NCI-H1417 treated with DMSO at 0.1 percent for 48 hours (cell line): ENCODE results near the gene CA11.
"Not testable (repeated sequence)": the region's sequence is repeated elsewhere in the genome, so short reads cannot be mapped to it uniquely, and the experiment has no call there.

Source experiments
- DNase-seq: peaks from one replicate; lab custom pipeline; 2025; lab: John Stamatoyannopoulos, UW

The CA11 gene

GRCh38 chr19:48669903-48670668 lies 24.1 kb upstream of the CA11 start:
- no peak for DNase-seq

- DNase-seq = no peak
Measured at GRCh38 chr19:48668761-48669160, 22.8 kb upstream of the CA11 start.

- DNase-seq = no peak
Measured at GRCh38 chr19:48668332-48668731, 22.3 kb upstream of the CA11 start.

GRCh38 chr19:48665786-48666185 lies 19.8 kb upstream of the CA11 start:
- no peak for DNase-seq

GRCh38 chr19:48664476-48664875 lies 18.5 kb upstream of the CA11 start:
- no peak for DNase-seq

GRCh38 chr19:48663667-48664066 lies 17.7 kb upstream of the CA11 start:
- DNase-seq = no peak

- DNase-seq = no peak
Measured at GRCh38 chr19:48661711-48662090, 15.7 kb upstream of the CA11 start.

- no peak for DNase-seq
Measured at GRCh38 chr19:48660852-48661710, 15.1 kb upstream of the CA11 start.

- no peak for DNase-seq
Measured at GRCh38 chr19:48659768-48660167, 13.8 kb upstream of the CA11 start.

- DNase-seq = no peak
Measured at GRCh38 chr19:48658483-48658882, 12.5 kb upstream of the CA11 start.

- not testable (repeated sequence) for DNase-seq
Measured at GRCh38 chr19:48657828-48658227, 11.8 kb upstream of the CA11 start.

- DNase-seq = no peak
Measured at GRCh38 chr19:48656840-48657474, 11.0 kb upstream of the CA11 start.

- no peak for DNase-seq
Measured at GRCh38 chr19:48654299-48655059, 8.5 kb upstream of the CA11 start.

- DNase-seq = no peak
Measured at GRCh38 chr19:48651683-48652048, 5.7 kb upstream of the CA11 start.

- no peak for DNase-seq
Measured at GRCh38 chr19:48650974-48651682, 5.1 kb upstream of the CA11 start.

GRCh38 chr19:48648134-48648533 lies 2.1 kb upstream of the CA11 start:
- no peak for DNase-seq

- DNase-seq = no peak
Measured at GRCh38 chr19:48646722-48647216, 782 bp upstream of the CA11 start.

GRCh38 chr19:48645620-48646000 lies 377 bp downstream of the CA11 start:
- no peak for DNase-seq

GRCh38 chr19:48644839-48645619 lies 958 bp downstream of the CA11 start:
- DNase-seq = peak; percentile 26

- no peak for DNase-seq
Measured at GRCh38 chr19:48644355-48644754, 1.6 kb downstream of the CA11 start.

- no peak for DNase-seq
Measured at GRCh38 chr19:48642862-48643261, 3.1 kb downstream of the CA11 start.
